ENCODE results near the gene BRMS1L. TPM values are rescaled to one million over a fixed set of nuclear protein-coding genes. Genes with fewer than 3 reads are reported as not detected.

The BRMS1L gene
- polyA plus RNA-seq, 5 donors = 17.3 to 26.2 (median 22.0) TPM

Other genes with a start within 250 kb of the BRMS1L start
- gene RALGAPA1, start 17.0 kb upstream of the BRMS1L start, polyA plus RNA-seq (ENCODE audit: insufficient read depth in 1 of 5, insufficient read length in 5 of 5, low replicate concordance in 1 of 5) = 10 to 100 TPM; 32.6 to 59.3 (median 50.5) TPM

Data from right lung (tissue), 5 donors.